HG03135 (cell line): ENCODE results near the gene NRCAM.
"Not testable (repeated sequence)": the region's sequence is repeated elsewhere in the genome, so short reads cannot be mapped to it uniquely, and the experiment has no call there.

Experiments
- ATAC-seq: cut with Tn5 transposase; IDR thresholded peaks from one replicate; pipeline ENCODE4 v1.9.1; 2021; ENCODE audit warnings: mild to moderate bottlenecking, moderate library complexity; ENCODE audit not compliant: unreplicated experiment

The NRCAM gene

DNA sequence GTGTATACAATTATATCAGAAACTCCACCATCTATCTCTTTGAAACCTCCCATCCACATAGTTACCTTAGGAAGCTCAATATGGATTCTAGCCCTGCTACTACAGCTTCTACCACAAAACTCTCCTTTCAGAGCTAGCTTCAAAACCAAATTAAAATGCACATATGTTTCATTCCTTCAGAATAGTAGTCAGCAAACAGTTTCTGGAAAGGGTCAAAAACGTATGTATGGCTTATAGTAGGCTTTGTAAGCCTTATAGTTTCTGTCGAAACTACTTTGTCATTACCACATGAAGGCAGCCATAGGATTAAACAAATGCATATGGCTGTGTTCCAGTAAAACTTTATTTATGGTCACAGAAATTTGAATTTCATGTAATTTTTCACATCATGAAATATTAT, 170.5 kb downstream of the NRCAM start:
- no peak for ATAC-seq

- no peak for ATAC-seq
Measured at GRCh38 chr7:108285003-108285368, 171.2 kb downstream of the NRCAM start.

DNA sequence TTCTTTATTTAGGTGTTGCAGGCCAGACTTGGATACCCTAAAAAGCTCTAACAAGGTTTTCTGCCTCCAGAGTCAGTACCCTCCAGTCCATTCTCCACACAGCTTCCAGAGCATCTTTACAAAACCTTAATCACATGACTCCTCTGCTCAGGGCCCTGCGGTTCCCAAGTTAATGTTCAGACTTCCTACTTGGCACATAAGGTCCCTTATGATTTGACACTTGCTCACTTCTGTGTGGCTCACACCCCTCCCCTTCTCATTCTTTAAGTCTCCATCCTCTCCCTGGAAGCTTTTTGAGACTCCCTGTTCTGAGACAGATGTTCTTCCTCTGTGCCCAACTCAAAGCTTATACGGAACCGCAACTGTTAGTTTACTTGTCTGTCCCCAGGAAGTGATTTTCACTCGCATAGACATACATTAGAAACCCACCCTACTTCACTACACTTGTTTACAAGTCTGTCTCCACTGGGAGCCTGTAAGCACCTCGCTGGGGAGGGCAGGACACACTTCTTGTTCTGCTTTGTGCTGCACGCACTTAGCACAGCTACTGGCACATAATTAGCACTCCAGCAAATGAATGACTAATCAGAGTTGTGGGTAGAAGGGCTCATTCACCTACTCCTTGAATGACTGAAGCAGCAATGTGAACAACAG, 171.8 kb downstream of the NRCAM start:
- no peak for ATAC-seq

DNA sequence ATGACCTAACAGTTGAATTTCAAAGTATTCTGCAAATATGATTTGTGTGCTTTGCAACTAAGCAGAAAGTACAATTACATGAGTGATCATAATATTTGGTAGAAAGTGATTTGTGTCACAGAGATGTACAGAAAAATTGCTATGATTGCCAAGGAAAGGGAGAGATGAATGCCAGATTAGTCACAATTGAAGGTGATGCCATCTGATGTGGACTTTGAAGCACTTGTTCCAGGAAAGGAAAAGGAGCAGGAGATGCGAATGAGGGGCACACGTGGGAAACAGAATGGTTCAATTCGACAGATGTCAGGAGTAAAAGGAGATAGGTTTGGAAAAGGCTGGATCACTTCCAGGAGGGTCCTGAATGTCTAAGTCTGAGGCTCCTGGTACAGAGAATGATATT, 173.0 kb downstream of the NRCAM start:
- no peak for ATAC-seq

DNA sequence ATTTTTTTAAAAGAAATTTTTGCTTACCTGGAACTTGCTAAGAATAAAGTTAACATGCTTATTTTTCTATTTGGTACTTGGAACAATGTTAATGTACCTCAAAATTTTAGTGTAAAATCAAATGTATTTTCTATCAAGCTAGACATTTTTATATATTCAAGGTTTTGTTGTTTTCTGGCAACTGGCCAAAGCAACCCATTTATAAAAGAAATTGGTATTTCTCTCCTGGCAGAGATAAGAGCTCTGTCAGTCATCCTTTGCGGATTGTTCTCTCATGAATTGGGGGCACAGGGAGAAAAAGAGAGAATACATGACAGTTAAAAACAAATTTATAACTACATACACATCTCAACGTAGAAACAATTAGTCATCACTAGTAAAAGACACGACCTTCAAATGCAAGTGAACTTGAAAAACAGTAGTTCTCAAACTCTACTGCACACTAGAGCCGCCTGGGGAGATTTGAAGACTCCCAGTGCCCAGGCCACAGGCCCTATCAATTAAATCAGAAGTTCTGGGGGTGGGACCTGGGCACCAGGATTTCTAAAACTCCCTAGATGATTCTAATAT, 173.7 kb downstream of the NRCAM start:
- no peak for ATAC-seq

GRCh38 chr7:108280136-108280535, 176.1 kb downstream of the NRCAM start:
- no peak for ATAC-seq

DNA sequence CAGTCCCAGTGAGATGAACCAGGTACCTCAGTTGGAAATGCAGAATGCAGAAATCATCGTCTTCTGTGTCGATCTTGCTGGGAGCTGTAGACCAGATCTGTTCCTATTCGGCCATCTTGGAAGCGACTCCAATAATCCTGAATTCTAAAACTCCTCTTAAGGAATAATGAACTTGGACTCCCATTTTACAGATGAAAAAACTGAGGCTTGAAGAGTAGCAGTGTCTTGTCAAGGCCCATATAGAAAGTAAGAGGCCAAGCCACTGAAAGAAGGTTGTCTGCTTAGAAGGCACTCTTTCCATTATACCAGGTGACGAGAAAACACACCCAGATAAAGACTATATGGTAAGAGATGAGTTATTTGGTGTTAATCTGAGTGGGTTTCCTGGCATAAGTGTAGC, 177.5 kb downstream of the NRCAM start:
- no peak for ATAC-seq

GRCh38 chr7:108278281-108278680, 178.0 kb downstream of the NRCAM start:
- no peak for ATAC-seq

- ATAC-seq = not testable (repeated sequence)
Measured at GRCh38 chr7:108274447-108274846, 181.8 kb downstream of the NRCAM start.

- not testable (repeated sequence) for ATAC-seq
Measured at GRCh38 chr7:108272891-108273290, 183.3 kb downstream of the NRCAM start.

- ATAC-seq = no peak
Measured at GRCh38 chr7:108270385-108271015, 185.7 kb downstream of the NRCAM start.

DNA sequence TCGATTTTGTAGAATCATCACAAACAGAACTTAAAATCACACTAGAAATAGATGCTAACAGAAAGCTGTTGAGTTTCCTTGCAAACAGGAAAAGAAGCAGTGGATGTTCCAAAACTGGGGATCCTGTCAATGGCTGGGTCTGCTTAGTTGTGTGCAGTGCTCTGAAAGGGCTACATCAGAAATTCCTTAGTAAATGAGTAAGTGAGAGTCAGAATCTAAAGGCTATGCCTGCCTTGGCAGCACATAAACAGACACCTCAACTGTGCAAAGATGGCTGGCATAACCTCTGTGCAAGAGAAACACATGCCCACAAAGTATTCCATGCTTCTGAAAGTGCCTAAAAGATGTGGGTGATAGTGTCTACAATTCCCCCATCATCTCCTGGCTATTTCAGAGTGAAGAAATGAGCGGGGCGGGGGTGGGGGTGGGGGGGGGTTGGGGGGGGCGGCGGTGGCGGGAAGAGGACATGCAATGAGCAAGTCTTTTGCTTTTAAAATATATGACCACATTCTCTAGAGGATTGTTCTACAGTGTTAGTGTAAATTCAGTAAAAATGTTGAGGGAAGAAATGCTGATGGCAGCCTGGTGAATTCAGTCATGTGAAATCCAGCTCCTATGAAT, 187.9 kb downstream of the NRCAM start:
- no peak for ATAC-seq

- no peak for ATAC-seq
Measured at GRCh38 chr7:108267615-108268014, 188.6 kb downstream of the NRCAM start.

- ATAC-seq = no peak
Measured at GRCh38 chr7:108266491-108266890, 189.7 kb downstream of the NRCAM start.

- ATAC-seq = no peak
Measured at GRCh38 chr7:108266035-108266434, 190.2 kb downstream of the NRCAM start.

DNA sequence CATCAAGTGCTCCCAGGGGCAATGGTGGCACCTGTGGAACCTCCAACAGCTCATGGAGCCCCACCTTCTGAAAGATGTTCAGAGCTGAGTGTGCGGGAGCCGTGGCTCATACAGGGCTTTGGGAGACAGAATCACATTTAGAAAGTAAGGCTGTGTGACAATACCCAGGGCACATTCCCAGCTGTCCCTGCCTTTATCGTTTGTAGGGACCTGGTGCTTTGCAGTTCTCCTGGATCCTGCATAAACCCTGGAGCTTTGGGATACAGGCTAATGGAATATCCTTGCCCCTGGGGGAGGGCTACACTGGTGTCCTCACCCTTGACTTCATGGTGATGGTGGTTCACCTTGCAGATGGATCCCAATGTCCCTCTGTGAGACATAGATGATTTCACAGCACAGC, 191.2 kb downstream of the NRCAM start:
- no peak for ATAC-seq

DNA sequence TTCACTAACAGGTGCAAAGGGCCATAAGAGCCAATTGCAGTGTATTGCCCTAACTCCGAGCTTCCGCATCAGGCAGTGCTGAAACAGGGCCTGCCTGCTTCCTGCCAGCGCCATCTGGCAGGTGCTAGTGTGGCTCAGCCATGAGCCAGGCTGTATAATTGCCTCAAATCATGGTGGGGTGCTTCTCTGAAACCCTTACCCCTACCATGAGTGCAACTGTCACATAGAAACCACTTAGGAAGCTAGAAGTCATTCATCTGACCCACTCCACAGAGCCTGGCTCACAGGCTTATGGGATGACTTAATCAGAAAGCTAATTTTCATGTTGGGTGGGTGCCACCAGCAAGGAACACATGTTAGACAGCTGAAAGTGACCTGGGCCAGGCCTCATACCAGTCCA, 192.8 kb downstream of the NRCAM start:
- ATAC-seq = no peak

GRCh38 chr7:108261560-108262255, 194.5 kb downstream of the NRCAM start:
- no peak for ATAC-seq

DNA sequence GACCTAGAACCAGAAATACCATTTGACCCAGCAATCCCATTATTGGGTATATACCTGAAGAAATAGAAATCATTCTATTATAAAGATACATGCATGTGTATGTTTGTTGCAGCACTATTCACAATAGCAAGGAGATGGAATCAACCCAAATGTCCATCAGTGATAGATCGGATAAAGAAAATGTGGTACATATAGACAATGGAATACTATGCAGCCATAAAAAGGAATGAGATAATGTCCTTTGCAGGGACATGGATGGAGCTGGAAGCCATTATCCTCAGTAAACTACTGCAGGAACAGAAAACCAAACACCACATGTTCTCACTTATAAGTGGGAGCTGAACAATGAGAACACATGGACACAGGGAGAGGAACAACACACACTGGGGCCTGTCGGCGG, 196.8 kb downstream of the NRCAM start:
- not testable (repeated sequence) for ATAC-seq

- ATAC-seq = no peak
Measured at GRCh38 chr7:108257954-108258353, 198.3 kb downstream of the NRCAM start.

- ATAC-seq = no peak
Measured at GRCh38 chr7:108254259-108254658, 202.0 kb downstream of the NRCAM start.
